ENCODE measurements around the gene YWHAB. TPM values are rescaled to one million over a fixed set of nuclear protein-coding genes. Genes with fewer than 3 reads are reported as not detected.

The YWHAB gene
- total and polyA plus RNA-seq, 8 donors, result 164 to 228 (median 192) TPM

DNA sequence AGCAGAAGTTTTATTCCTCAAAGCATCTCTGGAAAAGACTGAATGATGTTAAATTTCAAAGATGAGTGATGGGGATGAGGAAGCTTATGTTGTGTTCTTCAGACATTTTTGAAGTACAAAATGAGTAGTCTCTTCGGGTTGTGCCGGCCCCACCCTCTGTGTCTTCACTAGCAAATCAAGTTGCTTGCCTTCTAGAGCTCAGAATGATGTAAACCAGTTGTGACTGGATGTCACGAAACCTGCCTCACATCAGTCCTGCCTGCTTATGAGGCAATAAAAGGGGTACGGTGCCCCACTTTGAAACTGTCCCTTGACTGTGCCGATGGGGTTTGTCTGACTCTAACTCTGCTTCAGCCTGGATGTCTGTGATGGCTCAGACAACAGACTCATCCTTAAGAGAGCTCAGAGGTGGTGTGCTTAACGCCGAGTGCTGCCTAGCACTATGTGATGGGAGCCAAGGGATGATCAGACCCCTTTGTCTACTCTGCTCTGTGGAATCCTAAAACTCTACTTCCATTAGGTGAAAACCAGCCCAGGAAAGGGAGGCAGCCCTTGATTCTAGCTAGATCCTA, 55.7 kb downstream of the YWHAB start:
- no peak for DNase-seq
- no peak for TF ChIP-seq CTCF (IDR thresholded peaks at IDR 0.05)
- Histone ChIP-seq H3K9me3 (no peaks in the 10 kb centered on the region), H3K27me3 (no peaks in the 10 kb centered on the region), H3K4me3 (no peak overlapping the region), H3K4me1 (no peaks in the 10 kb centered on the region), H3K36me3 (peaks cover 0 to 95% of the 10 kb centered on the region in 2 donors), H3K27ac (no peak overlapping the region)
- intact Hi-C loops (cut with DNase I), result no loop called here
- ATAC-seq, result no peak

DNA sequence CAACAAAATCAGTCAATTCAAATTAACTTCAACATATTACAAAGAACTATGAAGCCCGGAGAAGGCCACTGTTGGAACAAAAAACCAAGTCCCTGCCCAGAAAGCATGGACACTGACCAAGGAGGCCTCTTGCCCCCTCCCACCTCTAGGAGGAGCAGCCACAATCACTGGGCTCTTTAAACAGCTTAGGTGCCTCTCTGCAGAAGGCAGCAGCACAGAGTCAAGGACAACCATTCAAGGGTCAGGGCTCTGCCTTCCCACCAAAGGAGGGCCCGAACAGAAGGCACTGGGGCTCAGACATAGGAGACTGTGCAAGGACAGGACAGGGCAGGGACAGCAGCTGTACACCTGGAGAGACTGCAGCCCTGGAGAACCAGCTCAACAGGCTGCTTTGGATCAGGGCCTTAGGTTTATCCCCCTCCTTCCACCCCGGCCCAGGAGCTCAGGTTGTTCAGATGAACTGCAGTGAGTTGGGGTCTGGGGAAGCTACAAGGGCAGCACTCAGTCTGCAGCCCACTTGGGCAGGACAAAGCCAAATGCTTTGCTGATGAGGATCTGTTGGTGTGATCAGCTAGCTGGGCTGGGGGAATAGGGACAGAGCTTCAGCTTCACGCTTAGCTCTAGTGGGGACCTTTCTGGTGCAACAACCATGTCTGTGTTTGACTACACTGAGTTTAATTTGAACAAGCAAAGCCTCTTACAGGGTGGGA, 56.9 kb downstream of the YWHAB start:
- no peak for DNase-seq
- Histone ChIP-seq H3K27me3 (no peaks in the 10 kb centered on the region), H3K27ac (no peak overlapping the region), H3K4me1 (peaks cover 0 to 5% of the 10 kb centered on the region in 2 donors), H3K36me3 (peaks cover 0 to 97% of the 10 kb centered on the region in 2 donors), H3K4me3 (no peak overlapping the region), H3K9me3 (no peaks in the 10 kb centered on the region)
- no peak for TF ChIP-seq CTCF (IDR thresholded peaks at IDR 0.05)
- intact Hi-C loops (cut with DNase I), result no loop called here
- ATAC-seq, result no peak

DNA sequence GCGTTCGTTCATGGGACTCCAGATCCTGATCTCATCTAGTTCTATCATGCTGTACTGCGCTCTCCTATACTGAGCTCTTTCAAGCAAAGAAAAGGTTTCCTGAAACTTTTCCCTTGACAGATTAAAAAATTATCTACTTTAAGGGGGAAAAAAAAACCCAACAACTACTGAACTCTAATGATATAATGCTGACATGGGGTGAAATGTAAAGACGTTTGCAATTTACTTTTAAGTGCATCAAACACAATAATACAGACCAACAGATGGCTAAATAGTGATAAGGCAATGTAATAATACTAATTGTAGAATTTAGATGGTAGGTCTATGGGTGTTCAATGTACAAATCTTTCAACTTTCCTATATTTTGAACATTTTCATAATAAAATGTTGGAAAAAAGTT, 58.3 kb downstream of the YWHAB start:
- no peak for ATAC-seq
- Histone ChIP-seq H3K27ac (no peak overlapping the region), H3K4me1 (peaks cover 0 to 9% of the 10 kb centered on the region in 2 donors), H3K4me3 (no peak overlapping the region), H3K36me3 (peaks cover 0 to 98% of the 10 kb centered on the region in 2 donors), H3K27me3 (no peaks in the 10 kb centered on the region), H3K9me3 (no peaks in the 10 kb centered on the region)
- TF ChIP-seq CTCF (IDR thresholded peaks at IDR 0.05), result no peak
- intact Hi-C loops (cut with DNase I), result no loop called here
- DNase-seq, result no peak

DNA sequence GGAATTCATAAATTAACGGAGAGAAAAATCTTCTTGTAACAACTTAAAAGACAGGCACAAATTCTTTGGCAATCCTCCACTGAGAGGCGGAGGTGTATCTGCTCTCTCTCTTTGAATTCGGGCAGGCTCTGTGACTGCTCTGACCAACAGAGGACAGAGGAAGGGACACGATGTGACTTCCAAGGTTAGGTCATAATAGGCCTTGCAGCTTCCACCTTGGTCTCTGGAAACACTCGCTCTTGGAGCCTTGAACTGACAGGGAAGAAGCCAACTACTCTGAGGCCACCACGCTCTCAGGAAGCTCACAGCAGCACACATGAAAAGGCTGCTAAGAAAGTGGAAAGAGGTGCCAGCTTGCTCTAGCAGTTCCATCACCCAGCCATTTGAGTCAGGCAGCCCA, 59.8 kb downstream of the YWHAB start:
- TF ChIP-seq CTCF (IDR thresholded peaks at IDR 0.05), result no peak
- intact Hi-C loops (cut with DNase I), result no loop called here
- DNase-seq (no peak), ATAC-seq (no peak)
- Histone ChIP-seq H3K27ac (no peak overlapping the region), H3K4me1 (peaks cover 0 to 9% of the 10 kb centered on the region in 2 donors), H3K9me3 (no peaks in the 10 kb centered on the region), H3K4me3 (no peak overlapping the region), H3K27me3 (no peaks in the 10 kb centered on the region), H3K36me3 (peaks cover 0 to 96% of the 10 kb centered on the region in 2 donors)

- Histone ChIP-seq H3K4me3 (no peak overlapping the region), H3K4me1 (peaks cover 0 to 9% of the 10 kb centered on the region in 2 donors), H3K36me3 (peaks cover 0 to 96% of the 10 kb centered on the region in 2 donors), H3K27me3 (no peaks in the 10 kb centered on the region), H3K9me3 (no peaks in the 10 kb centered on the region), H3K27ac (no peak overlapping the region)
- ATAC-seq (no peak), DNase-seq (no peak)
- no peak for TF ChIP-seq CTCF (IDR thresholded peaks at IDR 0.05)
- intact Hi-C loops (cut with DNase I), result no loop called here
Observed at GRCh38 chr20:44946271-44946852, 60.9 kb downstream of the YWHAB start.

Measured in left lung (tissue), 10 donors.